Small intestine (tissue), 7 donors: ENCODE measurements around the gene BCAS4. TPM values are rescaled to one million over a fixed set of nuclear protein-coding genes. Genes with fewer than 3 reads are reported as not detected.

ENCODE experiments used
- DNase-seq, 2 donors: peaks; one replicate each; pipeline versions ENCODE4 v3.0.0 to v3.0.0-alpha.2; 2013
- FAIRE-seq: peaks from 2 replicates; lab custom pipeline; 2012; peaks lifted over from hg19 to GRCh38; lab: Jason Lieb, UNC
- H3K27ac ChIP-seq, 3 donors: one replicate each; pipeline ENCODE4 v1.5.1; 2013; ENCODE audit warnings: low read length in 2 of 3, mild to moderate bottlenecking in 2 of 3, control low read depth in 1 of 3, inconsistent platforms in 1 of 3, low read depth in 1 of 3, moderate library complexity in 1 of 3
- H3K27me3 ChIP-seq, 3 donors: one replicate each; pipeline ENCODE4 v1.6.1; 2013; ENCODE audit warnings: low read length in 3 of 3, inconsistent platforms in 1 of 3; ENCODE audit not compliant: control insufficient read depth in 3 of 3, insufficient read depth in 3 of 3
- H3K36me3 ChIP-seq, 3 donors: one replicate each; pipeline ENCODE4 v1.6.1; 2013; ENCODE audit warnings: low read length in 3 of 3, inconsistent platforms in 1 of 3, low read depth in 1 of 3, mild to moderate bottlenecking in 1 of 3, moderate library complexity in 1 of 3; ENCODE audit not compliant: control insufficient read depth in 3 of 3, insufficient read depth in 2 of 3
- H3K4me1 ChIP-seq, 3 donors: one replicate each; pipeline ENCODE4 v1.6.1; 2013; ENCODE audit warnings: low read length in 2 of 3, inconsistent platforms in 1 of 3, low read depth in 1 of 3, mild to moderate bottlenecking in 1 of 3, moderate library complexity in 1 of 3; ENCODE audit not compliant: control insufficient read depth in 3 of 3, insufficient read depth in 2 of 3
- H3K4me3 ChIP-seq, 3 donors: one replicate each; pipeline ENCODE4 v1.5.1; 2013; ENCODE audit warnings: low read length in 3 of 3, control low read depth in 1 of 3, inconsistent platforms in 1 of 3, low read depth in 1 of 3, mild to moderate bottlenecking in 1 of 3, moderate library complexity in 1 of 3
- H3K9me3 ChIP-seq, 2 donors: one replicate each; pipeline ENCODE4 v1.6.1; 2013; ENCODE audit warnings: low read depth in 1 of 2, low read length in 1 of 2; ENCODE audit not compliant: control insufficient read depth in 2 of 2, insufficient read depth in 1 of 2
- WGBS, 3 donors: extraction: QIAGEN DNeasy Blood & Tissue Kit; methylation state at CpG; one replicate each; pipeline ENCODE4 v1.1.7; 2013; 5-methylcytosine and 5-hydroxymethylcytosine counted together
- polyA plus RNA-seq, 4 donors: library from polyadenylated mRNA; stranded (reverse) in 3 of 4; unstranded in 1 of 4; fragments of 200-250 nt in 3 of 4; fragments of 120-200 nt in 1 of 4; gene quantifications; one replicate each; pipeline versions ENCODE4 v1.2.1 to v1.2.3, GENCODE V29; 2013
- donor health status: healthy with polysubstance abuse.
- donor health status: control.
- donor health status: control.
- donor health status: Bipolar disorder and iron deficiency.
- donor health status: healthy.

The BCAS4 gene
- polyA plus RNA-seq, 4 donors, result 0.45 to 4.0 (median 1.5) TPM

- H3K9me3 ChIP-seq, result no peaks in the 10 kb centered on the region
- H3K4me3 ChIP-seq, result no peak overlapping the region
- H3K4me1 ChIP-seq, result peaks cover 3 to 15% (median 11%) of the 10 kb centered on the region in 3 donors
- H3K36me3 ChIP-seq, result peaks cover 0 to 26% (median 2%) of the 10 kb centered on the region in 3 donors
- no peaks in the 10 kb centered on the region for H3K27me3 ChIP-seq
- no peak for FAIRE-seq
- H3K27ac ChIP-seq, result no peak overlapping the region
- no peak for DNase-seq
Measured at GRCh38 chr20:50920997-50921396, 126.1 kb downstream of the BCAS4 start.

- Histone ChIP-seq H3K36me3 (peaks cover 0 to 26% (median 2%) of the 10 kb centered on the region in 3 donors), H3K9me3 (no peaks in the 10 kb centered on the region), H3K4me1 (peaks cover 3 to 9% (median 5%) of the 10 kb centered on the region in 3 donors), H3K27me3 (no peaks in the 10 kb centered on the region), H3K27ac (no peak overlapping the region), H3K4me3 (no peak overlapping the region)
- DNase-seq (no peak), FAIRE-seq (no peak)
- WGBS, 3 donors, result 67 to 77% (median 69%) methylated on average over 8 of the region's 8 CpGs
Measured at GRCh38 chr20:50921803-50922501, 127.1 kb downstream of the BCAS4 start.

GRCh38 chr20:50924261-50924920 is 129.5 kb downstream of the BCAS4 start:
- FAIRE-seq (no peak), DNase-seq (no peak)
- Histone ChIP-seq H3K4me3 (no peak overlapping the region), H3K4me1 (peaks cover 7 to 19% (median 9%) of the 10 kb centered on the region in 3 donors), H3K27me3 (no peaks in the 10 kb centered on the region), H3K9me3 (no peaks in the 10 kb centered on the region), H3K36me3 (peaks cover 3 to 26% (median 7%) of the 10 kb centered on the region in 3 donors), H3K27ac (no peak overlapping the region)
- WGBS, 3 donors, result 42 to 53% (median 44%) methylated on average over 2 of the region's 2 CpGs

GRCh38 chr20:50926530-50926929 is 131.7 kb downstream of the BCAS4 start:
- no peak for FAIRE-seq
- 30 to 44% (median 37%) methylated on average over 1 of the region's 1 CpG for WGBS, 3 donors
- no peaks in the 10 kb centered on the region for H3K27me3 ChIP-seq
- DNase-seq, result no peak
- H3K27ac ChIP-seq, result no peak overlapping the region
- no peaks in the 10 kb centered on the region for H3K9me3 ChIP-seq
- H3K36me3 ChIP-seq, result peaks cover 3 to 16% (median 7%) of the 10 kb centered on the region in 3 donors
- H3K4me3 ChIP-seq, result no peak overlapping the region
- peaks cover 7 to 17% (median 9%) of the 10 kb centered on the region in 3 donors for H3K4me1 ChIP-seq

Other genes with a start within 250 kb of the BCAS4 start
- 10 to 100 TPM in 1 of 4 donors, 1 to 10 TPM in 2, under 1 TPM in 1; 0.22 to 10.9 (median 3.2) TPM for gene RIPOR3, start 103.5 kb upstream of the BCAS4 start, polyA plus RNA-seq
- gene PARD6B, start 63.5 kb upstream of the BCAS4 start, polyA plus RNA-seq, result 10 to 100 TPM in 1 of 4 donors, 1 to 10 TPM in 3; 2.4 to 14.3 (median 9.0) TPM
- 10 to 100 TPM; 24.9 to 65.8 (median 28.9) TPM for gene ADNP, start 136.4 kb downstream of the BCAS4 start, polyA plus RNA-seq
- 10 to 100 TPM; 43.6 to 66.2 (median 51.0) TPM for gene DPM1, start 163.5 kb downstream of the BCAS4 start, polyA plus RNA-seq
- gene MOCS3, start 163.8 kb downstream of the BCAS4 start, polyA plus RNA-seq, result 1 to 10 TPM; 2.2 to 4.7 (median 2.9) TPM
- 10 to 100 TPM in 1 of 4 donors, 1 to 10 TPM in 3; 1.3 to 29.1 (median 1.6) TPM for gene KCNG1, start 228.0 kb downstream of the BCAS4 start, polyA plus RNA-seq